ENCODE measurements around the gene AIF1L. TPM values are rescaled to one million over a fixed set of nuclear protein-coding genes. Genes with fewer than 3 reads are reported as not detected.
"Not testable (repeated sequence)": the region's sequence is repeated elsewhere in the genome, so short reads cannot be mapped to it uniquely, and the experiment has no call there.

AIF1L gene
- total and polyA plus RNA-seq, 2 donors (not counting 1 experiment from before 2014, with no cell fraction given): 2.3 to 3.3 TPM

- no peaks in the 10 kb centered on the region for H3K36me3 ChIP-seq (ENCODE audit: control insufficient read depth, insufficient read depth, low read length)
- H3K9me3 ChIP-seq (ENCODE audit: control insufficient read depth, insufficient read depth, low read depth, low read length): no peaks in the 10 kb centered on the region
- no peak overlapping the region for H3K9ac ChIP-seq (ENCODE audit: insufficient read depth, low read length)
- DNase-seq (ENCODE audit: low read depth in 2 of 2): no peak
- H3K4me2 ChIP-seq (ENCODE audit: extremely low read depth, insufficient read depth, low read length): no peak overlapping the region
- H3K79me2 ChIP-seq (ENCODE audit: control insufficient read depth, insufficient read depth, low read length): no peaks in the 10 kb centered on the region
- no peaks in the 10 kb centered on the region for H3K4me1 ChIP-seq (ENCODE audit: control insufficient read depth, extremely low read depth, insufficient read depth, low read length)
- H3K4me3 ChIP-seq (replicated peaks in 1 of 4; ENCODE audit: control extremely low read depth in 1 of 4, insufficient read depth in 1 of 4, low read depth in 3 of 4, low read length in 4 of 4): no peak overlapping the region
- no peak overlapping the region for H2AFZ ChIP-seq (ENCODE audit: low read length)
- peaks cover 5% of the 10 kb centered on the region for H3K27me3 ChIP-seq (ENCODE audit: control insufficient read depth, insufficient read depth, low read length)
- no peaks in the 10 kb centered on the region for H4K20me1 ChIP-seq (ENCODE audit: control insufficient read depth, extremely low read depth, insufficient read depth, low read length)
- no peak overlapping the region for H3K27ac ChIP-seq (ENCODE audit: insufficient read depth, low read length)
- no peak for TF ChIP-seq CTCF (conservative IDR thresholded peaks at IDR 0.05 in 1 of 2, IDR thresholded peaks at IDR 0.05 in 1 of 2; ENCODE audit: low read depth in 1 of 2, low read length in 2 of 2)
- no peak for TF ChIP-seq EZH2 (IDR thresholded peaks at IDR 0.05; ENCODE audit: low read length, missing control alignments)
Measured at GRCh38 chr9:131113655-131114054, 17.3 kb downstream of the AIF1L start.

GRCh38 chr9:131114084-131114535 lies 17.8 kb downstream of the AIF1L start:
- H3K27ac ChIP-seq (ENCODE audit: insufficient read depth, low read length): no peak overlapping the region
- TF ChIP-seq EZH2 (IDR thresholded peaks at IDR 0.05; ENCODE audit: low read length, missing control alignments) (no peak), CTCF (conservative IDR thresholded peaks at IDR 0.05 in 1 of 2, IDR thresholded peaks at IDR 0.05 in 1 of 2; ENCODE audit: low read depth in 1 of 2, low read length in 2 of 2) (no peak)
- H3K9me3 ChIP-seq (ENCODE audit: control insufficient read depth, insufficient read depth, low read depth, low read length): no peaks in the 10 kb centered on the region
- no peak overlapping the region for H2AFZ ChIP-seq (ENCODE audit: low read length)
- no peak for DNase-seq (ENCODE audit: low read depth in 2 of 2)
- peaks cover 5% of the 10 kb centered on the region for H3K27me3 ChIP-seq (ENCODE audit: control insufficient read depth, insufficient read depth, low read length)
- no peaks in the 10 kb centered on the region for H4K20me1 ChIP-seq (ENCODE audit: control insufficient read depth, extremely low read depth, insufficient read depth, low read length)
- no peaks in the 10 kb centered on the region for H3K4me1 ChIP-seq (ENCODE audit: control insufficient read depth, extremely low read depth, insufficient read depth, low read length)
- no peak overlapping the region for H3K4me3 ChIP-seq (replicated peaks in 1 of 4; ENCODE audit: control extremely low read depth in 1 of 4, insufficient read depth in 1 of 4, low read depth in 3 of 4, low read length in 4 of 4)
- H3K4me2 ChIP-seq (ENCODE audit: extremely low read depth, insufficient read depth, low read length): no peak overlapping the region
- no peaks in the 10 kb centered on the region for H3K36me3 ChIP-seq (ENCODE audit: control insufficient read depth, insufficient read depth, low read length)
- H3K79me2 ChIP-seq (ENCODE audit: control insufficient read depth, insufficient read depth, low read length): no peaks in the 10 kb centered on the region
- H3K9ac ChIP-seq (ENCODE audit: insufficient read depth, low read length): no peak overlapping the region

- H3K9me3 ChIP-seq (ENCODE audit: control insufficient read depth, insufficient read depth, low read depth, low read length); H3K27ac ChIP-seq (ENCODE audit: insufficient read depth, low read length); H3K4me3 ChIP-seq (replicated peaks in 1 of 4; ENCODE audit: control extremely low read depth in 1 of 4, insufficient read depth in 1 of 4, low read depth in 3 of 4, low read length in 4 of 4); H2AFZ ChIP-seq (ENCODE audit: low read length); H3K79me2 ChIP-seq (ENCODE audit: control insufficient read depth, insufficient read depth, low read length); H3K9ac ChIP-seq (ENCODE audit: insufficient read depth, low read length); DNase-seq (ENCODE audit: low read depth in 2 of 2); H3K4me1 ChIP-seq (ENCODE audit: control insufficient read depth, extremely low read depth, insufficient read depth, low read length); H3K27me3 ChIP-seq (ENCODE audit: control insufficient read depth, insufficient read depth, low read length); H3K4me2 ChIP-seq (ENCODE audit: extremely low read depth, insufficient read depth, low read length); H3K36me3 ChIP-seq (ENCODE audit: control insufficient read depth, insufficient read depth, low read length); H4K20me1 ChIP-seq (ENCODE audit: control insufficient read depth, extremely low read depth, insufficient read depth, low read length): not testable (repeated sequence)
Measured at GRCh38 chr9:131115360-131115742, 19.0 kb downstream of the AIF1L start.

All from fibroblast of lung (primary cell).